A673 (cell line): ENCODE results near the gene PPARG. TPM values are rescaled to one million over a fixed set of nuclear protein-coding genes. Genes with fewer than 3 reads are reported as not detected.

ENCODE experiments used
- BruUV-seq: library from RNA; stranded (reverse); fragments of 400-500 nt; replicated peaks from 2 replicates; lab custom pipeline; 2021; lab: Mats Ljungman, UMichigan
- CTCF ChIA-PET: fragments of 300-600 bp; sonication (Branson Sonifier 250); formaldehyde crosslinking; loops from one replicate; lab custom pipeline; 2022; ENCODE audit warnings: antibody characterized with exemption; lab: Charles Lee
- POLR2A ChIA-PET: fragments of 300-600 bp; sonication (Branson Sonifier 250); formaldehyde crosslinking; loops from one replicate; lab custom pipeline; 2022; ENCODE audit warnings: antibody characterized with exemption; ENCODE audit not compliant: low non-redundant PET; lab: Charles Lee
- DNase-seq: peaks from one replicate; pipeline ENCODE4 v3.0.0-alpha.2; 2015; ENCODE audit warnings: low spot score
- H3K27ac ChIP-seq: fragments of 200-600 bp; sonication (generic); 2 replicates; pipeline ENCODE4 v1.5.1; 2016; ENCODE audit warnings: mixed run types, low read depth, mild to moderate bottlenecking, mixed read lengths, antibody characterized with exemption, low read length; ENCODE audit not compliant: poor library complexity, severe bottlenecking
- H3K27me3 ChIP-seq: fragments of 200-600 bp; sonication (generic); replicated peaks from 2 replicates; pipeline ENCODE4 v1.6.1; 2017; ENCODE audit warnings: mixed run types, low read depth, mild to moderate bottlenecking, mixed read lengths, antibody characterized with exemption, low read length; ENCODE audit not compliant: insufficient read depth, poor library complexity
- H3K36me3 ChIP-seq: fragments of 200-600 bp; sonication (generic); 2 replicates; pipeline ENCODE4 v1.6.1; 2016; ENCODE audit warnings: mixed run types, mild to moderate bottlenecking, mixed read lengths, antibody characterized with exemption, low read length; ENCODE audit not compliant: insufficient read depth, poor library complexity, severe bottlenecking
- H3K4me1 ChIP-seq: fragments of 200-600 bp; sonication (generic); 2 replicates; pipeline ENCODE4 v1.6.1; 2017; ENCODE audit warnings: mixed run types, mild to moderate bottlenecking, mixed read lengths, antibody characterized with exemption, low read length; ENCODE audit not compliant: insufficient read depth, poor library complexity, severe bottlenecking
- H3K4me3 ChIP-seq: fragments of 200-600 bp; sonication (generic); 2 replicates; pipeline ENCODE4 v1.5.1; 2016; ENCODE audit warnings: low read depth, mixed run types, mild to moderate bottlenecking, mixed read lengths, low read length; ENCODE audit not compliant: poor library complexity, severe bottlenecking
- H3K9me3 ChIP-seq: fragments of 200-600 bp; sonication (generic); 2 replicates; pipeline ENCODE4 v1.6.1; 2016; ENCODE audit warnings: mixed run types, low read depth, mild to moderate bottlenecking, mixed read lengths, antibody characterized with exemption, low read length; ENCODE audit not compliant: poor library complexity, severe bottlenecking
- CTCF ChIP-seq: fragments of 300-800, 200-600 bp; sonication (generic); conservative IDR thresholded peaks from 2 replicates; pipeline ENCODE4 v1.5.1; 2017; ENCODE audit warnings: low read depth, mild to moderate bottlenecking, antibody characterized with exemption, low read length, moderate library complexity, mixed read lengths
- EZH2 ChIP-seq: fragments of 200-600 bp; sonication (generic); IDR thresholded peaks from 2 replicates; pipeline ENCODE4 v1.6.1; 2017; ENCODE audit warnings: borderline replicate concordance, low read depth, mild to moderate bottlenecking, mixed read lengths, antibody characterized with exemption, low read length; ENCODE audit not compliant: poor library complexity, severe bottlenecking
- intact Hi-C: fragments of 100-400 bp; cut with micrococcal nuclease; formaldehyde crosslinking; loops from one replicate; pipeline ENCODE4 v1.10.0; 2022; ENCODE audit not compliant: unreplicated experiment
- total RNA-seq: library from RNA; stranded (reverse); gene quantifications from 2 replicates; pipeline ENCODE4 v1.2.3, GENCODE V29; 2021

Gene PPARG
- total RNA-seq, 1 experiment from 2014 or later: 0.62 TPM

GRCh38 chr3:12336099-12336498 is 47.2 kb downstream of the PPARG start:
- no peak overlapping the region for H3K4me3 ChIP-seq
- no peaks in the 10 kb centered on the region for H3K9me3 ChIP-seq
- ChIA-PET CTCF (no interaction called here), POLR2A (no interaction called here)
- BruUV-seq: no TSS peak
- H3K36me3 ChIP-seq: no peaks in the 10 kb centered on the region
- TF ChIP-seq CTCF (no peak), EZH2 (no peak)
- H3K27ac ChIP-seq: no peak overlapping the region
- DNase-seq: no peak
- intact Hi-C loops: no loop called here
- no peaks in the 10 kb centered on the region for H3K4me1 ChIP-seq
- peaks cover 17% of the 10 kb centered on the region for H3K27me3 ChIP-seq

- Histone ChIP-seq H3K27me3 (peaks cover 20% of the 10 kb centered on the region), H3K4me1 (no peaks in the 10 kb centered on the region), H3K9me3 (no peaks in the 10 kb centered on the region), H3K36me3 (no peaks in the 10 kb centered on the region), H3K27ac (no peak overlapping the region), H3K4me3 (no peak overlapping the region)
- ChIA-PET CTCF (no interaction called here), POLR2A (no interaction called here)
- TF ChIP-seq CTCF (no peak), EZH2 (no peak)
- no TSS peak for BruUV-seq
- no peak for DNase-seq
- intact Hi-C loops: no loop called here
Measured at GRCh38 chr3:12338595-12339546, 50.0 kb downstream of the PPARG start.

- intact Hi-C loops: no loop called here
- Histone ChIP-seq H3K36me3 (no peaks in the 10 kb centered on the region), H3K4me3 (no peak overlapping the region), H3K27ac (no peak overlapping the region), H3K9me3 (no peaks in the 10 kb centered on the region), H3K27me3 (peaks cover 20% of the 10 kb centered on the region), H3K4me1 (no peaks in the 10 kb centered on the region)
- BruUV-seq: no TSS peak
- POLR2A ChIA-PET: no interaction called here
- CTCF ChIA-PET: no interaction called here
- TF ChIP-seq CTCF (no peak), EZH2 (no peak)
- DNase-seq: no peak
Measured at GRCh38 chr3:12339701-12340480, 51.0 kb downstream of the PPARG start.
